Kidney capillary endothelial cell (primary cell): ENCODE results near the gene LRFN2.

Experiments used
- DNase-seq: peaks from one replicate; pipeline ENCODE4 v3.0.0-alpha.2; 2018; ENCODE audit warnings: low spot score

The LRFN2 gene

GRCh38 chr6:40437631-40438030 is 149.5 kb downstream of the LRFN2 start:
- DNase-seq, result no peak

- no peak for DNase-seq
Observed at GRCh38 chr6:40436685-40437604, 150.2 kb downstream of the LRFN2 start.

GRCh38 chr6:40432982-40433381 is 154.2 kb downstream of the LRFN2 start:
- no peak for DNase-seq

- no peak for DNase-seq
Observed at GRCh38 chr6:40431706-40432105, 155.5 kb downstream of the LRFN2 start.

GRCh38 chr6:40427196-40427595 is 160.0 kb downstream of the LRFN2 start:
- DNase-seq, result no peak

- no peak for DNase-seq
Observed at GRCh38 chr6:40426346-40427066, 160.7 kb downstream of the LRFN2 start.

- DNase-seq, result no peak
Observed at GRCh38 chr6:40425192-40425919, 161.8 kb downstream of the LRFN2 start.

GRCh38 chr6:40422046-40422445 is 165.1 kb downstream of the LRFN2 start:
- DNase-seq, result no peak

- no peak for DNase-seq
Observed at GRCh38 chr6:40419946-40420728, 167.0 kb downstream of the LRFN2 start.

GRCh38 chr6:40419377-40419776 is 167.8 kb downstream of the LRFN2 start:
- DNase-seq, result no peak

- no peak for DNase-seq
Observed at GRCh38 chr6:40417031-40417430, 170.1 kb downstream of the LRFN2 start.

- DNase-seq, result no peak
Observed at GRCh38 chr6:40414617-40415016, 172.5 kb downstream of the LRFN2 start.

- DNase-seq, result no peak
Observed at GRCh38 chr6:40413239-40413638, 173.9 kb downstream of the LRFN2 start.

- no peak for DNase-seq
Observed at GRCh38 chr6:40411881-40412280, 175.3 kb downstream of the LRFN2 start.

- no peak for DNase-seq
Observed at GRCh38 chr6:40410821-40411220, 176.3 kb downstream of the LRFN2 start.

- no peak for DNase-seq
Observed at GRCh38 chr6:40409716-40410397, 177.3 kb downstream of the LRFN2 start.

GRCh38 chr6:40408786-40409542 is 178.2 kb downstream of the LRFN2 start:
- no peak for DNase-seq

GRCh38 chr6:40407239-40407638 is 179.9 kb downstream of the LRFN2 start:
- DNase-seq, result no peak

- no peak for DNase-seq
Observed at GRCh38 chr6:40406175-40406574, 181.0 kb downstream of the LRFN2 start.

- no peak for DNase-seq
Observed at GRCh38 chr6:40400738-40401137, 186.4 kb downstream of the LRFN2 start.
